ENCODE results near the gene RALB.

RALB gene

DNA sequence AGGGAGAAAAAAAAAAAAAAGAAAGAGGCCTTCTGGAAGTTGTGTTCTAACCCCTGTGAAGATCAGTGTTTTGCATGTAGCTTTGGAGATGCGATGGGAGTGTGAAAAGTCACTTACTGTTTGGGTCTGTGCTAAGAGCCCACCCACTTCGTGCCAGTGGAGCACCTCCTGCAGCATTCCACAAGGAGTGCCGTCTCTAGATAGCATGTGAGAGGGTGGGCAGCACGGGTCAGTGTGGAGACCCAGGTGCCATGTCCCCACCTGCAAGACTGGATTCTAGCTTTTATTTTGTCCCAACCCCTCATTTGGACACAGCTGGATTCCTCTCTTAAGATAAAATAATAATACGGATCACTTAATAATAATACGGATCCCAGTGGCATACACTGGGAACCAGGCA is 17.0 kb upstream of the RALB start:
- TF ChIP-seq, protein P1, sequence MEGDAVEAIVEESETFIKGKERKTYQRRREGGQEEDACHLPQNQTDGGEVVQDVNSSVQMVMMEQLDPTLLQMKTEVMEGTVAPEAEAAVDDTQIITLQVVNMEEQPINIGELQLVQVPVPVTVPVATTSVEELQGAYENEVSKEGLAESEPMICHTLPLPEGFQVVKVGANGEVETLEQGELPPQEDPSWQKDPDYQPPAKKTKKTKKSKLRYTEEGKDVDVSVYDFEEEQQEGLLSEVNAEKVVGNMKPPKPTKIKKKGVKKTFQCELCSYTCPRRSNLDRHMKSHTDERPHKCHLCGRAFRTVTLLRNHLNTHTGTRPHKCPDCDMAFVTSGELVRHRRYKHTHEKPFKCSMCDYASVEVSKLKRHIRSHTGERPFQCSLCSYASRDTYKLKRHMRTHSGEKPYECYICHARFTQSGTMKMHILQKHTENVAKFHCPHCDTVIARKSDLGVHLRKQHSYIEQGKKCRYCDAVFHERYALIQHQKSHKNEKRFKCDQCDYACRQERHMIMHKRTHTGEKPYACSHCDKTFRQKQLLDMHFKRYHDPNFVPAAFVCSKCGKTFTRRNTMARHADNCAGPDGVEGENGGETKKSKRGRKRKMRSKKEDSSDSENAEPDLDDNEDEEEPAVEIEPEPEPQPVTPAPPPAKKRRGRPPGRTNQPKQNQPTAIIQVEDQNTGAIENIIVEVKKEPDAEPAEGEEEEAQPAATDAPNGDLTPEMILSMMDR (conservative IDR thresholded peaks at IDR 0.05; ENCODE audit: low read depth): no peak
- CTCF ChIA-PET: interaction anchor here (0.6 kb wide), 1 partner anchor 811 kb away, joined by 3 read pairs; no protein-coding TSS in a partner anchor
- no peak overlapping the region for H3K27ac ChIP-seq
- POLR2A ChIA-PET (ENCODE audit: low non-redundant PET): no interaction called here
- no peak for DNase-seq (ENCODE audit: low spot score)

DNA sequence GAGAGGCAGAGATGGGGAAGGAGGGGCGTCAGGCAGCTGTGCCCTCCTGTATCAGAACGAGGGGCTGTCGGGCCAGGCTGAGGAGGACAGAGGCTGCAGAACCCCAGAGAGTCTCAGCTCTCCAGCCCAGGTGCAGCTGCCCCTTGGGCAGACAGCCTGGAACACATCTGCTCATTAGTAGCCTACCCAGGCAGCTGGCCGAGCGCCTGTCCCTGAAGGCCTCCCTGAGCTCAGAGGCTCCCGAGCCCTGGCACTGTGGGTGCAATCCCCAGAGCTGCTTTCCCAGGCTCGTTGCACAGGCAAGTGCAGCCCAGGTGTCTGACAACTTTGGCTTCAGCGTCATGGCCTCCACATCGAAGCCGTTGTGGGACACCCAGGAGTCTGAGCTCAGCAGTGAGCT is 16.3 kb upstream of the RALB start:
- TF ChIP-seq, protein P1 (conservative IDR thresholded peaks at IDR 0.05; ENCODE audit: low read depth): no peak
- no peak for DNase-seq (ENCODE audit: low spot score)
- ChIA-PET CTCF (interaction anchor here (0.5 kb wide), 1 partner anchor 224 kb away, joined by 3 read pairs; no protein-coding TSS in a partner anchor), POLR2A (ENCODE audit: low non-redundant PET) (no interaction called here)
- H3K27ac ChIP-seq: peak overlapping the region; percentile 19

DNA sequence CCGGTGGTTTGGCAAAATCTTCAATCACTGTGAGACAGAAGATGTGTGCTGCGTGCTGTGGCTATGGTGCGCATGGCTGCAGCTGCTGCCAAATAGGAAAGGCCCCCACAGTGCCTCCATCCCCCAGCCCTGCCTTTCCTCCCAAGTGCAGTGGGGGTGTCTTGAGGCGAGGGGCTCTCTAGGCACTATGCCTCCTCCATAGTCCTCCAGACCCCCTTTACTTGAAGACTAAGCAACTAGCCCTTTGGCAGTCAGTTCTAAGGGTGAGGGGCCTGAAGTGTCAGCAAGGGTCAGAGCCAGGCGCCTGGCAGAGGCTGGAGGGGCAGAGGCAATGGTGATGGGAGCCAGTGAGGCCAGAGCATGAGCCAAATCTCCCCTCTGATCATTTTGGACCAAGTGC is 15.9 kb upstream of the RALB start:
- no peak for DNase-seq (ENCODE audit: low spot score)
- POLR2A ChIA-PET (ENCODE audit: low non-redundant PET): no interaction called here
- TF ChIP-seq, protein P1 (conservative IDR thresholded peaks at IDR 0.05; ENCODE audit: low read depth): no peak
- CTCF ChIA-PET: interaction anchor here (0.5 kb wide), 1 partner anchor 224 kb away, joined by 3 read pairs; no protein-coding TSS in a partner anchor
- peak overlapping the region; percentile 19 for H3K27ac ChIP-seq

DNA sequence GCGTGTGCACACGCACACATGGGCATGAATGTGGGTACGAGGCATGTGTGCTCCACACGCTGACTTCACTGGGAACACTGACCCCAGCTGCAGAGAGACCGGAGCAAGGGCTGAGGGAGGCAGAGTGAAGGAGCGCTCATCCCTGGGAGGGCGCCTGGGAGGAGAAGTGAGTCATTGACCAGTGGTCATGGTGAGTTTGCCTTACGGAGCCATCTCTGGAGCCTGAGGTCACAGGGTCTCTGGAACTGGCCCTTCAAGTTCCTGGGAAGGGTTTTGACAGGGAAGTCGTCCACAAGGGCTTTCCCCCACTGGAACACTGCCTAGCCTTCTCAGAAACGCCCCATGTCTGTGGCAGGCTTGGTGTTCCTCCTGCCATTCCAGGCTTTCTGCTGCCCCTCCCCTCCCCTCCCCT is 15.2 kb upstream of the RALB start:
- CTCF ChIA-PET: no interaction called here
- TF ChIP-seq, protein P1 (conservative IDR thresholded peaks at IDR 0.05; ENCODE audit: low read depth): no peak
- peak overlapping the region; percentile 55 for H3K27ac ChIP-seq
- DNase-seq (ENCODE audit: low spot score): peak; percentile 63
- POLR2A ChIA-PET (ENCODE audit: low non-redundant PET): no interaction called here

DNA sequence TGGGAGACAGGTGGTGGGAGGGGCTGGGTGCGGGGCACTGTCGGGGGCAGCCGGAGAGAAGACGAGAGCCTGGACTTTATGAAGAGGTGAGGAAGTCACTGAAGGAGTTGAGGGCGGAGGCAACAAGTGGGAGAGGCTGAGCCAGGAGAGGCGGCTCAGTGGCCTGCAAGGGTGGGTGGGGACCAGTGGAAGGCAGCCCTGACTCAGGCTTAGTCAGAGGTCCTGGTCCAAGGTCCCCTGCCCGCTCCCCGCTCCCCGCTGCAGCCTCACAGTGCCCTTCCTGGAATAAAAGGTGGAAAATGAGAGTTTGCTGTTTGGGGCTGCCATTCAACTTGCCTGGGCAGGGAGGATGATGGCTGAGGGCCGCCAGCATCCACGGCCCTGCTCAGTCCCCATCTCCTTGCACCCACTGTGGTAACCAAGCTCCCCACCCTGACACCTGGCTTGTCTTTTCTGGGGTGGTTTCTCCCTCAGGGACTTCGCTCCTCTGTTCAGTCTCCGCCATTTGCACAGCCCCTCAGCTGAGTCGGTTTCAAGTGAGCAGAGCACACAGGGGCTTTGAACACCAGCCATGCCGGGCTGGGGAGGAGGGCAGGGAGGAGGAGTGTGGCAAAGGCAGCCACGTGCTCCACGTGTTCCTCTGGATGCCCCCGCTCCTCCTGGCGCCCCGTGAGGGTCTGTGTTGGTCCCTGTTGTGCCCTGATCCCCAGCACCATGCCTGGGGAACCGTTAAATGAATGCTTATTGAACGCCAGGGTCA is 13.7 kb upstream of the RALB start:
- DNase-seq (ENCODE audit: low spot score): peak; percentile 90
- ChIA-PET POLR2A (ENCODE audit: low non-redundant PET) (interaction anchor here (1.6 kb wide), 1 partner anchor 13 kb away, joined by 8 read pairs; the partner anchor contains the start of gene RALB), CTCF (no interaction called here)
- TF ChIP-seq, protein P1 (conservative IDR thresholded peaks at IDR 0.05; ENCODE audit: low read depth): no peak
- H3K27ac ChIP-seq: peak overlapping the region; percentile 83

DNA sequence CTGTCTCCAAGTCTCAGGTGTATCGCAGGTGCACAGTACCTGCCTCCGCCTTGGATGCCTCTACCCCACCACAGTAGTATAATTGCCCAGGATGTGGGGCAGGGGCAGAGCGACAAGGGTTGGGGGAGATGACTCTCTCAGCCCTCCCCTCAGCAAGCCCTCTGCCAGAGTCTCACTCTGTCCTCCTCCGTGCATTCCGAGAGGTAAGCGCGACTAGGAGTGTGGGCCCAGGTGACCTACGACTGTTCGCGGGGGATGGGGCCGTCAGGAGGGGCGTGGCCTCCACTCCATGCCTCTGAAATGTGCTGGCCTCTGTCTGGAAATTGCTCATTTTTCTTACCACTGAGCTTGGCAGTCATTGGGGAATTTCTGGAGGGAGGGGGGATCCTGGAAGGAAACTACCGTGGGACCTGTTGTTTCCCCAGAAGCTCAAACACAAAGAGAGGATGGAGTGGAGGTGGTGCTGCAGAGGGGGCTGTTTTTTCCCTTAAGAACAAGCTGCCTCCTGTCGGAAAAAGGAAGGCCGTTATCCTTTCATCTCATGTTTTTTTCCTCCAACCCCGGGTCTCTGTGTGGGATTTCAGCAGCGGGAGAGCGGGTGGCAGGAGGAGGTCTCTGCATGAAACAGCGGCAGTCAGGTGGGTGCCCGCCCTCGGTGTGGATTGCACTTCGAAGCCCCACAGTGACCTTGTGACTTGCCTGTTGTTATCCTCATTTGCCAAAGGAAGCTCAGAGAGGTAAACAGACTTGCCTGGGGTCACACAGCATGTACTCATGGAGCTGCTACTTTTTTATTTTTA is 13.0 kb upstream of the RALB start:
- peak overlapping the region; percentile 83 for H3K27ac ChIP-seq
- peak; percentile 88 for DNase-seq (ENCODE audit: low spot score)

More for the DNA sequence above, 13.0 kb upstream of the RALB start:
- ChIA-PET CTCF (interaction anchor here (0.7 kb wide), 1 partner anchor 23 kb away, joined by 3 read pairs; no protein-coding TSS in a partner anchor), POLR2A (ENCODE audit: low non-redundant PET) (interaction anchor here (1.6 kb wide), 1 partner anchor 13 kb away, joined by 8 read pairs; the partner anchor contains the start of gene RALB)
- TF ChIP-seq, protein P1 (conservative IDR thresholded peaks at IDR 0.05; ENCODE audit: low read depth): no peak

Measured in RWPE1 (cell line).